Type B pancreatic cell (in vitro differentiated cells): Measurements from ENCODE around the gene TBC1D22A. TPM values are rescaled to one million over a fixed set of nuclear protein-coding genes. Genes with fewer than 3 reads are reported as not detected.

Experiments
- DNase-seq: peaks from one replicate; pipeline ENCODE4 v3.0.0; 2021; ENCODE audit warnings: mixed read lengths; ENCODE audit not compliant: unreplicated experiment; ENCODE audit errors: extremely low spot score
- H3K27ac Mint-ChIP-seq: 2 replicates; pipeline ENCODE4 v1.8.0; 2021; ENCODE audit warnings: mild to moderate bottlenecking, mixed read lengths
- H3K27me3 Mint-ChIP-seq: 2 replicates; pipeline ENCODE4 v1.8.0; 2021; ENCODE audit warnings: mixed read lengths
- H3K36me3 Mint-ChIP-seq: 2 replicates; pipeline ENCODE4 v1.8.0; 2021; ENCODE audit warnings: mixed read lengths
- H3K4me1 Mint-ChIP-seq: one replicate; pipeline ENCODE4 v1.8.0; 2021; ENCODE audit warnings: mixed read lengths; ENCODE audit not compliant: unreplicated experiment
- H3K4me3 Mint-ChIP-seq: 2 replicates; pipeline ENCODE4 v1.8.0; 2021; ENCODE audit warnings: mild to moderate bottlenecking, mixed read lengths
- H3K9me3 Mint-ChIP-seq: 2 replicates; pipeline ENCODE4 v1.8.0; 2021; ENCODE audit warnings: mixed read lengths
- total RNA-seq: library from RNA; stranded (reverse); gene quantifications from 2 replicates; pipeline ENCODE4 v1.2.1, GENCODE V29; 2021; ENCODE audit warnings: low replicate concordance
- TF ChIP-seq, protein P1 (sequence below): fragments of 200-600 bp; sonication (generic); conservative IDR thresholded peaks from 2 replicates; pipeline ENCODE4 v1.5.0; 2021; ENCODE audit warnings: antibody characterized with exemption, mild to moderate bottlenecking

TBC1D22A gene
- total RNA-seq, 1 donor from 2014 or later: 16.2 TPM

DNA sequence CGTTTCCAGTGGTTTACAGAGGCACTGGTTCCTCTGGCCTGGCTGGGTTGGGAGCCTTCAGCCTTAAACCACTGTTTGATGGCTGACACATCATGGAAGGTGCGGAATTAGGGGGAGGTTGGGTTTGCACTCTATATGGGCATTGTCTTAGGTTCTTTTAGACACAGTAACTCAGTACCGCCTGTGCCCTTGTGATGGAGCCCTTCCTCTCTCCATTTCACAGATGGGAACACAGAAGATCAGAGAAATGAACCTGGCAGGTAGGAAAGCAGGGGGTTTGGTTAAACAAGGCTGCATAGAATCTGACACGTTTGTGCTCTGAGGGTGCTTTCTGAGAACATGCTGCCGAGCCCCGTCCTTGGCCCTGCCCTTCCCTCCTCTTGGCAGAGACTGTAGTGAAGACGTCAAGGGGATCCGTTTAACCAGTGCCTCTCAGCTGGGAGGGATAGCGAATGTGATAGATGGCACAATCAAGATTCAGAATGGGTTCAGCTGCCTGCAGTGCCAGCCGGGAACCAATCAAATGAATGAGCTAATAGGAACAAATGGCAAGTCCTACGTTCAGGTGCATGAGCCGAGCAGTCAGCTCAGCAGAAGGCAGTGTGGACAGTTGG lies 228.6 kb downstream of the TBC1D22A start:
- H3K27me3 Mint-ChIP-seq: no peaks in the 10 kb centered on the region
- H3K27ac Mint-ChIP-seq: no peak overlapping the region
- DNase-seq: no peak
- H3K4me1 Mint-ChIP-seq: peaks cover 7% of the 10 kb centered on the region
- no peaks in the 10 kb centered on the region for H3K9me3 Mint-ChIP-seq
- TF ChIP-seq, protein P1, sequence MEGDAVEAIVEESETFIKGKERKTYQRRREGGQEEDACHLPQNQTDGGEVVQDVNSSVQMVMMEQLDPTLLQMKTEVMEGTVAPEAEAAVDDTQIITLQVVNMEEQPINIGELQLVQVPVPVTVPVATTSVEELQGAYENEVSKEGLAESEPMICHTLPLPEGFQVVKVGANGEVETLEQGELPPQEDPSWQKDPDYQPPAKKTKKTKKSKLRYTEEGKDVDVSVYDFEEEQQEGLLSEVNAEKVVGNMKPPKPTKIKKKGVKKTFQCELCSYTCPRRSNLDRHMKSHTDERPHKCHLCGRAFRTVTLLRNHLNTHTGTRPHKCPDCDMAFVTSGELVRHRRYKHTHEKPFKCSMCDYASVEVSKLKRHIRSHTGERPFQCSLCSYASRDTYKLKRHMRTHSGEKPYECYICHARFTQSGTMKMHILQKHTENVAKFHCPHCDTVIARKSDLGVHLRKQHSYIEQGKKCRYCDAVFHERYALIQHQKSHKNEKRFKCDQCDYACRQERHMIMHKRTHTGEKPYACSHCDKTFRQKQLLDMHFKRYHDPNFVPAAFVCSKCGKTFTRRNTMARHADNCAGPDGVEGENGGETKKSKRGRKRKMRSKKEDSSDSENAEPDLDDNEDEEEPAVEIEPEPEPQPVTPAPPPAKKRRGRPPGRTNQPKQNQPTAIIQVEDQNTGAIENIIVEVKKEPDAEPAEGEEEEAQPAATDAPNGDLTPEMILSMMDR: no peak
- H3K36me3 Mint-ChIP-seq: no peaks in the 10 kb centered on the region
- H3K4me3 Mint-ChIP-seq: no peak overlapping the region

GRCh38 chr22:46991666-46992065 lies 229.2 kb downstream of the TBC1D22A start:
- TF ChIP-seq, protein P1: no peak
- Mint-ChIP-seq H3K27ac (no peak overlapping the region), H3K9me3 (no peaks in the 10 kb centered on the region)

DNA sequence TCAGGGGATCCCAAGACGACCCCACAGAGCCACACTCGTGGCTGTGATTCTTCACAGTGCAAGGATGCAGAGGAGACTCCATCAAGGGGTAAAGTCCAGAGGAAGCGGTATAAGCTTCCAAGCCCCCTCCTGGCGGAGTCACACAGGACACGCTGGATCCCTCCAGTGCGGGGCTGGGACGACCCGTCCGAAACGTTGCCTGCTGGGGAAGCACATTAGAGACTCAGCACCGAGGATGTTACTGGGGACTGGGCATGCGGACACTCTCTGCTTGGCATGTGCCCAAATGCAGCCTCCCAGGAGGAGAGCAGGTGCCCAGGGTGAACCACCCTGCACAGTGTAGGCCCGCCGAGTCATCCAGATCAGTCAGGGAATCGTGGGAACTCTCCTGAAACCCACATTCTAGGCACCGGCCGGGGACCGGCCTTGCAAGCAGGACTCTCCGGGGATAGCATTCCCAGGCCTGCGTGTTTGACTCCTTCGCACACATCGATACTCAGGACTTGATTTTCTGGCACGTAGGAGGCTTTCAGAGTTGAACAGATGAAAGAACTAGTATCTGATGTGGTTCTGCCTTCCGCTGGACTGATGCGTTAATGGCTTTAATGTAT lies 229.8 kb downstream of the TBC1D22A start:
- DNase-seq: no peak
- peaks cover 13% of the 10 kb centered on the region for H3K4me1 Mint-ChIP-seq
- peak overlapping the region; percentile 42 for H3K27ac Mint-ChIP-seq
- TF ChIP-seq, protein P1: no peak
- H3K9me3 Mint-ChIP-seq: no peaks in the 10 kb centered on the region
- H3K4me3 Mint-ChIP-seq: no peak overlapping the region
- H3K36me3 Mint-ChIP-seq: no peaks in the 10 kb centered on the region
- H3K27me3 Mint-ChIP-seq: no peaks in the 10 kb centered on the region

More at GRCh38 chr22:46991666-46992065, 229.2 kb downstream of the TBC1D22A start:
- DNase-seq: no peak
- no peak overlapping the region for H3K4me3 Mint-ChIP-seq
- no peaks in the 10 kb centered on the region for H3K27me3 Mint-ChIP-seq
- H3K4me1 Mint-ChIP-seq: peaks cover 11% of the 10 kb centered on the region
- H3K36me3 Mint-ChIP-seq: no peaks in the 10 kb centered on the region

- H3K27ac Mint-ChIP-seq: no peak overlapping the region
Measured at GRCh38 chr22:46993633-46994032, 231.2 kb downstream of the TBC1D22A start.

DNA sequence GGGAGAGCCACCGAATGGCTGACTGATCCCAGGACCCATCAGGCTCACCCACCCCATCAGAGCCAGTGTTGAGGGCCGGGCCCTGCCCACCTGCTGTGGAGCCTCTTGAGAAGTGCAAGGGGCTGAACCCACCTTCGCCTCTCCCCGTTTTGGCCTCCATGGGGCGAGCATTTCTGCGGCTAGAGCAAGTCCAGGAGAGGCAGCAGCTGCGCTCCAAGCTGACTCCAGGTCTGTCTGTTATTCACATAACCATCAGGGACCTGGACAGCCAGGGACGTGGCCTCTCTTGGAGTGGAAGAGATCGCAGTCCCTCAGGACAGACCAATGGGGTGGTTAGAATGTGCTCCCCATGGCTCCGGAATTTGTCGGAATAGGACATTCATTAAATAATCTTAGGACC lies 231.8 kb downstream of the TBC1D22A start:
- Mint-ChIP-seq H3K9me3 (no peaks in the 10 kb centered on the region), H3K27ac (peak overlapping the region; percentile 42), H3K4me1 (peaks cover 13% of the 10 kb centered on the region), H3K36me3 (no peaks in the 10 kb centered on the region), H3K4me3 (no peak overlapping the region), H3K27me3 (no peaks in the 10 kb centered on the region)
- TF ChIP-seq, protein P1: no peak
- DNase-seq: no peak

More at GRCh38 chr22:46993633-46994032, 231.2 kb downstream of the TBC1D22A start:
- TF ChIP-seq, protein P1: no peak
- Mint-ChIP-seq H3K36me3 (no peaks in the 10 kb centered on the region), H3K27me3 (no peaks in the 10 kb centered on the region), H3K4me3 (no peak overlapping the region), H3K9me3 (no peaks in the 10 kb centered on the region), H3K4me1 (peaks cover 13% of the 10 kb centered on the region)
- DNase-seq: no peak
